ENCODE results near the gene GPR68. TPM values are rescaled to one million over a fixed set of nuclear protein-coding genes. Genes with fewer than 3 reads are reported as not detected.
"Not testable (repeated sequence)": the region's sequence is repeated elsewhere in the genome, so short reads cannot be mapped to it uniquely, and the experiment has no call there.

Gene GPR68
- total RNA-seq, 1 experiment from 2014 or later, result not detected

- H3K9me3 ChIP-seq (ENCODE audit: low read length), result no peaks in the 10 kb centered on the region
- no peaks in the 10 kb centered on the region for H3K4me1 ChIP-seq (ENCODE audit: low read length)
- H2AFZ ChIP-seq (ENCODE audit: low read length), result no peak overlapping the region
- H3K36me3 ChIP-seq (ENCODE audit: insufficient read depth, low read length), result 0 out of 2 replicates have a peak, but pooled peaks cover 3% of the 10 kb centered on the region
- no peak for DNase-seq
- H4K20me1 ChIP-seq (ENCODE audit: insufficient read depth, low read depth, low read length), result no peaks in the 10 kb centered on the region
- no peaks in the 10 kb centered on the region for H3K79me2 ChIP-seq (ENCODE audit: low read length)
- no peak overlapping the region for H3K27ac ChIP-seq (ENCODE audit: low read length)
- H3K4me3 ChIP-seq (ENCODE audit: low read length), result no peak overlapping the region
- no peaks in the 10 kb centered on the region for H3K27me3 ChIP-seq (ENCODE audit: low read length)
- no peaks in the 10 kb centered on the region for H3K9me2 ChIP-seq (replicated peaks; ENCODE audit: insufficient read depth, low read length)
- H3K9ac ChIP-seq (ENCODE audit: low read length), result no peak overlapping the region
- no peak overlapping the region for H3K4me2 ChIP-seq (ENCODE audit: low read depth, low read length, poor library complexity, severe bottlenecking)
Observed at GRCh38 chr14:91227183-91227628, 17.3 kb downstream of the GPR68 start.

- H3K9me3 ChIP-seq (ENCODE audit: low read length); H2AFZ ChIP-seq (ENCODE audit: low read length); H4K20me1 ChIP-seq (ENCODE audit: insufficient read depth, low read depth, low read length); H3K36me3 ChIP-seq (ENCODE audit: insufficient read depth, low read length); H3K4me2 ChIP-seq (ENCODE audit: low read depth, low read length, poor library complexity, severe bottlenecking); H3K4me1 ChIP-seq (ENCODE audit: low read length); H3K27me3 ChIP-seq (ENCODE audit: low read length); H3K4me3 ChIP-seq (ENCODE audit: low read length); H3K9me2 ChIP-seq (replicated peaks; ENCODE audit: insufficient read depth, low read length); H3K27ac ChIP-seq (ENCODE audit: low read length); H3K79me2 ChIP-seq (ENCODE audit: low read length); DNase-seq; H3K9ac ChIP-seq (ENCODE audit: low read length): not testable (repeated sequence)
Observed at GRCh38 chr14:91226360-91226759, 18.1 kb downstream of the GPR68 start.

DNA sequence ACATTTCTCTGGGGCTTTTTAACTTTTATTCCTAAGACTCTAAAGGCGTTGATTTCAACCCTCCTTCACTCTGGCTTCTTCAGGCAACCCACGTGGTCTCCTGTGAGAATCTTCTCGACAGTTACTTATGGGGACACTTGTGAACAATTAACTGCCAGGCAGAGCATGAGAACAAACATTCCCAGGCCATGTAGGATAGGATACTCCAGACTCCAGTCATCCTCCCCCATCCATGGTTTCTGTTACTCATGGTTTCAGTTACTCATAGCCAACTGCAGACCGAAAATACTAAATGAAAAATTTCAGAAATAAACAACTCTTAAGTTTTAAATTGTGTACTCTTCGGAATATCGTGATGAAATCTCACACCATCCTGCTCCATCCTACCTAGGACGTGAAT lies 19.5 kb downstream of the GPR68 start:
- Histone ChIP-seq H3K4me3 (ENCODE audit: low read length) (no peak overlapping the region), H3K4me1 (ENCODE audit: low read length) (no peaks in the 10 kb centered on the region), H3K4me2 (ENCODE audit: low read depth, low read length, poor library complexity, severe bottlenecking) (no peak overlapping the region), H2AFZ (ENCODE audit: low read length) (no peak overlapping the region), H3K79me2 (ENCODE audit: low read length) (no peaks in the 10 kb centered on the region), H3K27ac (ENCODE audit: low read length) (no peak overlapping the region), H3K9me3 (ENCODE audit: low read length) (no peaks in the 10 kb centered on the region), H3K9me2 (replicated peaks; ENCODE audit: insufficient read depth, low read length) (no peaks in the 10 kb centered on the region), H3K36me3 (ENCODE audit: insufficient read depth, low read length) (0 out of 2 replicates have a peak, but pooled peaks cover 3% of the 10 kb centered on the region), H3K27me3 (ENCODE audit: low read length) (no peaks in the 10 kb centered on the region), H4K20me1 (ENCODE audit: insufficient read depth, low read depth, low read length) (no peaks in the 10 kb centered on the region), H3K9ac (ENCODE audit: low read length) (no peak overlapping the region)
- DNase-seq, result no peak

- Histone ChIP-seq H3K79me2 (ENCODE audit: low read length) (no peaks in the 10 kb centered on the region), H3K9me2 (replicated peaks; ENCODE audit: insufficient read depth, low read length) (no peaks in the 10 kb centered on the region)
Observed at GRCh38 chr14:91223028-91223783, 21.3 kb downstream of the GPR68 start.

DNA sequence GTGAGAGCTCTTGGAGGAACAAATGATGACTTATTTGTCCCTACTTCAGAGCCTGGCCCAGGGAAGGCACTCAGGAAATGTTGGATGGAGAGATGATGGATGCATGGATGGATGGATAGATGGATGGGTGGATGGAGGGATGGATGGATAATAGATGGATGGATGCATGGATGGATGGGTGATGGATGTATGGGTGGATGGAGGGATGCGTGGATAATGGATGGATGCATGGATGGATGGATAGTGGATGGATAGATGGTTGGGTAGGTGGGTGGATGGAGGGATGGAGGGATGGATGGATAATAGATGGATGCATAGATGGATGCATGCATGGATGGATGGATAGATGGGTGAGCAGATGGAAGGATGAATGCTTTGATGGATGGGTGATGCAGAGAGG lies 23.2 kb downstream of the GPR68 start:
- Histone ChIP-seq H3K9me2 (replicated peaks; ENCODE audit: insufficient read depth, low read length) (no peaks in the 10 kb centered on the region), H3K4me1 (ENCODE audit: low read length) (no peaks in the 10 kb centered on the region), H3K36me3 (ENCODE audit: insufficient read depth, low read length) (peaks cover 8% of the 10 kb centered on the region; the same call in 1 of the 2 replicates), H3K27me3 (ENCODE audit: low read length) (no peaks in the 10 kb centered on the region), H4K20me1 (ENCODE audit: insufficient read depth, low read depth, low read length) (no peaks in the 10 kb centered on the region), H3K27ac (ENCODE audit: low read length) (no peak overlapping the region), H3K79me2 (ENCODE audit: low read length) (no peaks in the 10 kb centered on the region), H3K4me3 (ENCODE audit: low read length) (no peak overlapping the region), H3K4me2 (ENCODE audit: low read depth, low read length, poor library complexity, severe bottlenecking) (no peak overlapping the region), H3K9ac (ENCODE audit: low read length) (no peak overlapping the region), H3K9me3 (ENCODE audit: low read length) (no peaks in the 10 kb centered on the region), H2AFZ (ENCODE audit: low read length) (no peak overlapping the region)
- DNase-seq, result no peak

More at GRCh38 chr14:91223028-91223783, 21.3 kb downstream of the GPR68 start:
- no peaks in the 10 kb centered on the region for H3K9me3 ChIP-seq (ENCODE audit: low read length)
- DNase-seq, result no peak
- no peak overlapping the region for H3K27ac ChIP-seq (ENCODE audit: low read length)
- H3K36me3 ChIP-seq (ENCODE audit: insufficient read depth, low read length), result 0 out of 2 replicates have a peak, but pooled peaks cover 3% of the 10 kb centered on the region
- no peak overlapping the region for H3K4me3 ChIP-seq (ENCODE audit: low read length)
- H3K4me2 ChIP-seq (ENCODE audit: low read depth, low read length, poor library complexity, severe bottlenecking), result no peak overlapping the region
- H3K27me3 ChIP-seq (ENCODE audit: low read length), result no peaks in the 10 kb centered on the region
- H2AFZ ChIP-seq (ENCODE audit: low read length), result no peak overlapping the region
- no peak overlapping the region for H3K9ac ChIP-seq (ENCODE audit: low read length)
- H4K20me1 ChIP-seq (ENCODE audit: insufficient read depth, low read depth, low read length), result no peaks in the 10 kb centered on the region
- H3K4me1 ChIP-seq (ENCODE audit: low read length), result no peaks in the 10 kb centered on the region

DNA sequence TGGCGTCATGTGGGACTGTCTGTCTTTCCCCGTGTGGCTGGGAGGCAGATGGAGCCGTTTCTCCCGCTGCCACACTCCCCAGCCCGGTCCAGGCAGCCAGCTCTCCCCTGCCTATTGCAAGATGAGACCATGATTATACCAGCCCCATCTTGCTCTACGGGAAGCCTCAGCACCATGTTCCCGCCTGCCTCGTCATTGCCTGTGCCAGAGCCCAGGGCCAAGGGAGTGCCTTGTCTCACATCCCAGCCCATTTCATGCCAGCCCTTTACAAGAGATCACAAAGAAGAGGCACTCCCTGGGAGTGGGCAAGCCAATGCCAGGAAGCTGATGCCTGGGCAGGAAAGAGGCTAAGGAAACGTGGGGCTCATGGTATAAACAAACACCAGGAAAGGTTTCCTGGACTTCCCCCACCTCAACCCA lies 23.9 kb downstream of the GPR68 start:
- no peak overlapping the region for H3K4me3 ChIP-seq (ENCODE audit: low read length)
- H3K9me2 ChIP-seq (replicated peaks; ENCODE audit: insufficient read depth, low read length), result no peaks in the 10 kb centered on the region
- peaks cover 8% of the 10 kb centered on the region; the same call in 1 of the 2 replicates for H3K36me3 ChIP-seq (ENCODE audit: insufficient read depth, low read length)
- no peak for DNase-seq
- H3K4me2 ChIP-seq (ENCODE audit: low read depth, low read length, poor library complexity, severe bottlenecking), result no peak overlapping the region
- H3K9me3 ChIP-seq (ENCODE audit: low read length), result no peaks in the 10 kb centered on the region
- H3K79me2 ChIP-seq (ENCODE audit: low read length), result no peaks in the 10 kb centered on the region
- no peak overlapping the region for H3K9ac ChIP-seq (ENCODE audit: low read length)
- no peak overlapping the region for H3K27ac ChIP-seq (ENCODE audit: low read length)
- H3K27me3 ChIP-seq (ENCODE audit: low read length), result no peaks in the 10 kb centered on the region
- no peaks in the 10 kb centered on the region for H4K20me1 ChIP-seq (ENCODE audit: insufficient read depth, low read depth, low read length)
- no peak overlapping the region for H2AFZ ChIP-seq (ENCODE audit: low read length)
- no peaks in the 10 kb centered on the region for H3K4me1 ChIP-seq (ENCODE audit: low read length)

GRCh38 chr14:91219517-91220389 lies 24.8 kb downstream of the GPR68 start:
- no peak overlapping the region for H3K4me2 ChIP-seq (ENCODE audit: low read depth, low read length, poor library complexity, severe bottlenecking)
- no peak overlapping the region for H2AFZ ChIP-seq (ENCODE audit: low read length)
- no peak overlapping the region for H3K9ac ChIP-seq (ENCODE audit: low read length)
- no peaks in the 10 kb centered on the region for H3K79me2 ChIP-seq (ENCODE audit: low read length)
- H3K27me3 ChIP-seq (ENCODE audit: low read length), result no peaks in the 10 kb centered on the region
- DNase-seq, result no peak
- H3K9me3 ChIP-seq (ENCODE audit: low read length), result no peaks in the 10 kb centered on the region
- no peaks in the 10 kb centered on the region for H3K4me1 ChIP-seq (ENCODE audit: low read length)
- H3K4me3 ChIP-seq (ENCODE audit: low read length), result no peak overlapping the region
- H3K27ac ChIP-seq (ENCODE audit: low read length), result no peak overlapping the region
- peaks cover 5% of the 10 kb centered on the region; the same call in 1 of the 2 replicates for H3K36me3 ChIP-seq (ENCODE audit: insufficient read depth, low read length)
- H3K9me2 ChIP-seq (replicated peaks; ENCODE audit: insufficient read depth, low read length), result no peaks in the 10 kb centered on the region
- no peaks in the 10 kb centered on the region for H4K20me1 ChIP-seq (ENCODE audit: insufficient read depth, low read depth, low read length)

DNA sequence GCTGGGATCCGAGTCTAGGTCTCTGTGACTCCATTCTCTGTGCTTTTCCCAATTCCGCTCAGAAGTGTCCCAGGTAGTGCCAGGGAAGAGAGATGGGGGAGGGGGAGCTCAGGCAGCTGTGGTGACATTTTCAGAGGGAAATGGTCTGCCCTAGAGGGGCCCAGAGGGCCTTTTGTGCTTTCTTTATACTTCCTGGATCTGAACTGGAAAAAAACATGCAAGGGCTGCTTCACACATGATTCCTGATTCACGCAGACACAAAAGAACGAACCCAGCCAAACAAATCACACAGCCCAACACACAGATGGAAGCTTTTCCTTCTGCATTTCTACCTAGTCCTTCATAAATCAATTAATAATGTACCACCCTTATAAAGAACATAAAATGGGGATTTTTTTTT lies 26.5 kb downstream of the GPR68 start:
- DNase-seq, result no peak
- no peaks in the 10 kb centered on the region for H4K20me1 ChIP-seq (ENCODE audit: insufficient read depth, low read depth, low read length)
- H3K9me3 ChIP-seq (ENCODE audit: low read length), result no peaks in the 10 kb centered on the region
- H3K9me2 ChIP-seq (replicated peaks; ENCODE audit: insufficient read depth, low read length), result no peaks in the 10 kb centered on the region
- H3K4me1 ChIP-seq (ENCODE audit: low read length), result no peaks in the 10 kb centered on the region
- no peak overlapping the region for H3K9ac ChIP-seq (ENCODE audit: low read length)
- no peaks in the 10 kb centered on the region for H3K79me2 ChIP-seq (ENCODE audit: low read length)
- H3K4me2 ChIP-seq (ENCODE audit: low read depth, low read length, poor library complexity, severe bottlenecking), result no peak overlapping the region
- no peak overlapping the region for H3K27ac ChIP-seq (ENCODE audit: low read length)
- no peaks in the 10 kb centered on the region for H3K27me3 ChIP-seq (ENCODE audit: low read length)
- H3K4me3 ChIP-seq (ENCODE audit: low read length), result no peak overlapping the region
- H2AFZ ChIP-seq (ENCODE audit: low read length), result no peak overlapping the region
- H3K36me3 ChIP-seq (ENCODE audit: insufficient read depth, low read length), result peaks cover 12% of the 10 kb centered on the region; the same call in 1 of the 2 replicates

All from Karpas-422 (cell line).